AG09319 (cell line): Measurements from ENCODE around the gene TMEM181.

Experiments
- DNase-seq: peaks from one replicate; pipeline ENCODE4 v3.0.0-alpha.2; 2010; ENCODE audit warnings: low read depth; ENCODE audit errors: extremely low read depth
- TF ChIP-seq, protein P1 (sequence below): IDR thresholded peaks from 2 replicates; pipeline ENCODE4 v1.5.1; 2011; ENCODE audit warnings: low read depth, mild to moderate bottlenecking, inconsistent platforms, low read length, moderate library complexity

Gene TMEM181

DNA sequence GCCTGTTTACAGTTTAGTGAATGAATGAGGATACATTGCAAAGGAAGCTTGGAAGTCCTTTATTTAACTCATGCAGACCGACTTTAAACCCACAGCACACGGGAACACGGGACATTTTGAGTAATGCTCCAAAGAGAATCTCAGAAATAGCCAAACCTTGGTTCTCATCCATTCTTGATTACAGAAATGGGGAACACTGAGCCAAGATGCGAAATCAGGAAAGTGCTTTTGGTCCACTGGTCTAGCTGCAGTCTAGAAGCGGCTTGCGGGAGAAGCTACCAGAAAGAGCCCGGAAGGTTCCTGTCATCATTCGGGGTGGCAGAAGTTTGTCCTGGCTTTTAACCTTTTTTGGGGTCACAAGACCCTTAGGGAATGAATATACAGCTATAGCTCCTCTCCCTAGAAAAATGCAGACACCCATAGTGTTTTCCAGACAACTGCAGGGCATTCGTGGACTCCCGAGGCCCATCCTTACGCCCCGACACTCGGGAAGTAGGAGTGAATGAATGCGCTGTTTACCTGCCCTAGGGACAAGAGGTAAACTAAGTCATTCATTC is 475 bp upstream of the TMEM181 start:
- no peak for DNase-seq

DNA sequence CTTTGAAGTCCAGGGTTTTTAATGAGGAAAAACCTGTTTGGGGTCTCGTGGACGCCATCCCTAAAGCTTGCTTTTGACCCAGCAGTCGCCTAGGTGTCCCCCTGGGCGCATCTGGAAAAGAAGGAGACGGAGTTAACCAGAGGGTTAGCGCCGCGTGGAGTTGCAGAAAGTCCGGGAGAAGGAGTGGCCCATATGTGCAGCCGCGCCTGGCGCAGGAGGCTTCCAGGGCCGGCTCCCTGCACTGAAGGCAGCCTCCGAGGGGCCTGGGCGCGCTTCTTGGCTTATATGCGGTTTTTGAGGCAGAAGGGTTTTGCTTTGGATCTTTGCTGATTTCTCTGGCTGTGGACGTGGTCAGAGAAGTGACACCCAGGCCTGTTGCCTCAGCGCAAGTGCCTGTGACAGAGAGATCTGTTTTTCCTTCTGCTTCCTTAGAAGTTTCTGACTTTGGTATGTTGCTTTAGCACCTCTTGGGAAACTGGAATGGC is 987 bp downstream of the TMEM181 start:
- DNase-seq: no peak
- TF ChIP-seq, protein P1, sequence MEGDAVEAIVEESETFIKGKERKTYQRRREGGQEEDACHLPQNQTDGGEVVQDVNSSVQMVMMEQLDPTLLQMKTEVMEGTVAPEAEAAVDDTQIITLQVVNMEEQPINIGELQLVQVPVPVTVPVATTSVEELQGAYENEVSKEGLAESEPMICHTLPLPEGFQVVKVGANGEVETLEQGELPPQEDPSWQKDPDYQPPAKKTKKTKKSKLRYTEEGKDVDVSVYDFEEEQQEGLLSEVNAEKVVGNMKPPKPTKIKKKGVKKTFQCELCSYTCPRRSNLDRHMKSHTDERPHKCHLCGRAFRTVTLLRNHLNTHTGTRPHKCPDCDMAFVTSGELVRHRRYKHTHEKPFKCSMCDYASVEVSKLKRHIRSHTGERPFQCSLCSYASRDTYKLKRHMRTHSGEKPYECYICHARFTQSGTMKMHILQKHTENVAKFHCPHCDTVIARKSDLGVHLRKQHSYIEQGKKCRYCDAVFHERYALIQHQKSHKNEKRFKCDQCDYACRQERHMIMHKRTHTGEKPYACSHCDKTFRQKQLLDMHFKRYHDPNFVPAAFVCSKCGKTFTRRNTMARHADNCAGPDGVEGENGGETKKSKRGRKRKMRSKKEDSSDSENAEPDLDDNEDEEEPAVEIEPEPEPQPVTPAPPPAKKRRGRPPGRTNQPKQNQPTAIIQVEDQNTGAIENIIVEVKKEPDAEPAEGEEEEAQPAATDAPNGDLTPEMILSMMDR: no peak

More for the DNA sequence above, 475 bp upstream of the TMEM181 start:
- TF ChIP-seq, protein P1: no peak

DNA sequence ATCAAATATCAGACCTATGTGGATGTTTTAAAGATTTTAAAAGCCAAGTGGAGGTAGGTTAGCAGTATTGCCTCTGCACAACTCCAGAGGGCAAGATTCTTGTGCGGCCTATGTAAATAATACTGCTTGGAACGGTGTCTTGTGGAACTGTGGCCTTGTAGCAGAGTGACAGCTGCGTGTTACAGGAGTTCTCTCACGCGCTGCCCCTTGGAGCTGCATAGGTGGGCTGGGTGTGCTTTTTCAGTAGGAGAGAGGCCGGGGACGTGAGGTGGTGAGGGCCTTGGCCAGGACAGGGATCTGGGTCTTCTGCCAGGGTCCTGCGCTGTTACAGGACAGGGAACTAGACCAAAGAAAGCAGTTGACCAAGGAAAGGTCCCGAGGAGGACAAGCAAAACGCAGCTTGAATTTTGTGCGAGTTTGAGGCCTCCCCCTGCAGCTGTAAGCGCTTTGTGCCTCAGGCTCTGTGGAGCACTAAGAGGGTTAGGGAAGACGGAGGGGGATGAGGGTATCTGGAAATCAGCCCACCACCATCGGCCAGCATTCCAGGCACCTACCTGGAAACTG is 1.5 kb downstream of the TMEM181 start:
- DNase-seq: no peak
- TF ChIP-seq, protein P1: no peak

DNA sequence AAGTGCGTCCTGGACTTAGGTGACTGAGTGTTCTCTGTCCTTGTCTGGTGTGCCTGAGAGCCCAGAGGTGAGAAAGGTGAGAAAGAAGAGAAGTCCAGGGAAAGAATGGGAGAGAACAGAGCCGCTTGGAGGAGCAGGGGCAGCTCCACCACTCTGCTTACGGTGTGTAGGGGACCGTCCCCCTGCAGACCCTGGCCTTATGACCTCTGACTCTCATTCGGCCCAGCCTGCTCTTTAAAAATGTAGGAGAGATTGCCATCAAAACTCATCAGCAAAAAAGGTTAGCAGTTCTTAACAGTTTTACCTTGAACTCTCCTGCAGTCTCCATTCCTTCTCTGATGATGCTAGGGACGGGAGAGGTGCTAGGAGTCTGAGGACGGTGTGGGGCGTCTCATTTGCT is 2.0 kb downstream of the TMEM181 start:
- no peak for DNase-seq

DNA sequence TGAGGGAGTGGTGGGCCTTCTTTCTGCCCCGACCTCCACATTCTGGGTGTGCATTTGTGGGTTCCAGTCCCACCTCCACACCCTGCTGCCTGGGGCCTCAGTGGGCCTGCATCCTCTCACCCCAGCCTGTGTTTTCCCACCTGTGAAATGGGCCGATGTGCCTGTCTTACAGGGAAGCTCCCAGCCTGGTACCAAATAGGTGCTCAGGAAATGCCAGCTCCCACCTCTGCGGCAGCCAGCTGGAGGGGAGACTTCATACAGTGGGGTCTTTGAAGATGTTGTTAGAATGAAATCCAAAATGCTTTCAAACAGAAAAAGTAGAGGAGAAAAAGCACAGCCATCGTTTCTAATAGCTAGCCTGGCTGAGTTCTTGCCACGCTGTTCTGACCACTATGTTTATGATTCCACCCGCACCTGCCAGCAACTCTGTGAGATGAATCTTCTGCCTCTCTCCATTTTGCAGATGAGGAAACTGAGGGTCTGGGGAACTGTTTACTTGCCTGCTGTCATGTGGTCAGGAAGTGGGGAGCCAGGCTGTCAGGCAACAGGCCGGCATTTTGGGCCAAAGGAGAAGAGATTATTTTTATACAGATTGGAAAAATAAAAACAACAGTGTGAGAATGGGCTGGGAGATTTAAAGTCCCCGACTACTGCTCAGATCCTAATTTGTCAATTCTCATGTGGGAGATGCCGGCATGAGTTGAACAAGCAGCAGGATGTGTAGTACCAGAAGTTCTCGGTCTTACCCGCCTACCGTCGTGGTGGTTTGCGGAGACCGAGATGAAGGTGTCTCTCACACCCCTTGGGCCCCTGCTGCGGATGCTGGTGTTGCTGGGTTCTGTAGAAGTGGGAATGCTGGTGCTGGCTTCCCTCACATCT is 4.6 kb downstream of the TMEM181 start:
- TF ChIP-seq, protein P1: no peak

More for the DNA sequence above, 2.0 kb downstream of the TMEM181 start:
- TF ChIP-seq, protein P1: no peak

DNA sequence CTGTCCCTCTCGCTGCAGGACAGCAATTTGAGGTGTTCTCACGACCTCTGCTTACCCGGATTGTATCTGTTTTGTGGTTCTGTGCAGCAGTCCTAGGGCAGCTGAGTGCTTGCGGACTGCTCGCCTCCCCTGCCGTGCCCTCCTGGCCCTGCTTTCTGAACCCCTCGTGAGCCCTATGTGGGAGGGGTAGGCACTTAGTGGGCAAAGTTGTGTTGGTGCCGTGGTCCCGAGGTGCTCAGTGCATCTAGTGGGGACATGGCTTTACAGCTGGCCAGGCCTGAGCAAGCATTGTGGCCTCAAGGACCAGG is 5.2 kb downstream of the TMEM181 start:
- TF ChIP-seq, protein P1: no peak
- DNase-seq: no peak

More for the DNA sequence above, 4.6 kb downstream of the TMEM181 start:
- no peak for DNase-seq

DNA sequence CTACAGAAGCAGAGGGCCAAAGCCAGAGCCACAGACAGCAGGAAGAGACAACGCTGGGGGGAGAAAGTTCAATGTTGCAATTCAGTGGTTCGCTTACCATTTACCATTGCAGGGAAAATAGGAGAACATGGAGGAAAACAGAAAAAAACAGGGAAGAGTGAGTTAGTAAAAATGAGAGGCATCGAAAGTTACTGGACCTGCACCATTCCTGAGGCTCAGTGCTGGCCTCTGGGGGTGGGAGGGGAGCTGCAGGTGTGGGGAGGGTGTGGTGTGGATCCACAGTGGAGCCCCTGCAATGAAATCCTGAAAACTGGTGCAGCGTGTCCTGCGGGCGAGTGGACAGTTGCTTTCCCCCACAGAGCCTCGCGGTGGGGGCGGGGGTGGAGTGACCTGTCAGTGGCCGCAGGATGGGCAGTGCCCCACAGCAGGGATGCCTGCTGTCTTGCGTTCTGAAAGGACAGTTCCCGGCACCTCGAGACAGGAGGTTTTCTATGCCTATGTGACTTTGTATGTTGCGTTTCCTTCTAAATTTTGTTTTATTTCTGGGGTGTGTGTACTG is 5.7 kb downstream of the TMEM181 start:
- TF ChIP-seq, protein P1: no peak
- no peak for DNase-seq
